GM19240 (cell line): ENCODE measurements around the gene C6orf89.
"Not testable (repeated sequence)": the region's sequence is repeated elsewhere in the genome, so short reads cannot be mapped to it uniquely, and the experiment has no call there.

ENCODE experiments used
- DNase-seq: peaks from one replicate; pipeline ENCODE4 v3.0.0; 2011; ENCODE audit warnings: low spot score; ENCODE audit not compliant: insufficient read length

Gene C6orf89

DNA sequence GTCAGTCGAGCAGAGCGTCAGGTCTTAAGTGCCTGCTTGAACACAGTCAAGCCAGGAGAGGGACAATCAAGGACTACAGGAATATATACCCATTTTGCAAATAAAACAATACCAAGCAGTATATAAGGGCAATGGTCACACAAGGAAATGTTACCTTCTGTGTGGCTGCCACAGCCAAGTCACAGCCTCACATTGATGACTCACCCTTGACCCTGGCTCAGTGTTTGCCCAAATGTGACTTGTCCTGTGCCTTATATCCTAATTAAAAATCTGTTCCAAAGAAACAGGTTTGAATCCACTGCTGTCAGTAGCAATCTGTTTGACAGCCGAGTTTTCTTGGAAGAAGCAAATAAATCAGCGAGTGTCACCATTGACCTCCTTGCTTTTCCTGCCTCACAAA, 34.3 kb downstream of the C6orf89 start:
- no peak for DNase-seq

- DNase-seq = no peak
Measured at GRCh38 chr6:36920546-36920945, 34.8 kb downstream of the C6orf89 start.

GRCh38 chr6:36924131-36924530, 38.4 kb downstream of the C6orf89 start:
- DNase-seq = no peak

DNA sequence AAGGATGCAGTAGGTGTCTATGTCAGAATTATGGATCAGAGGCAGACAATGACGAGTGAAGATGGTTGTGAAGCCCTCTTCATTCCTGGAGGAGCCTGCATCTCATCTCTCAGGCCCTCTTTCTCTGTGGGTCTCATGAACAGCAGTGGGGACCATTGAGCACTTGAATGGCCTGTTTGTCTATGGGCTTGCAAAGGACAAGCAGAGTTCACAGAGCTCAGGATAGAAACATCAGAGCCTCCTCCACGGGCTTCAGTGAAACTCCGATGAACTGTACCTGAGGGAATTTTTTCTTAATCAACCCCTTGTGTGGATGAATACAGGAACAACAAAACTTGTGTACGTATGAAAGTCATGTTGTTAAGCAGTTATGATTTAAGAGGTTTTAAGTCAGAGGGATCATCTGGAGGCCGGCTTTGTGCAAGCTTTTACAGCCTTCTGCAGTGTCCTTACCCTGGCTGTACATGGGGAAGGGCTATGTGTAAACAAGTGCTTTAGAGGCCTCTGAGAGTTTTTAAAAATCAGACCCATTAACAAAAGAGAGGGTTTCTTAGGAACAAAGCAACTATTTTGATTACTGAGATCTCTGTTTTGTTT, 39.1 kb downstream of the C6orf89 start:
- DNase-seq = no peak

DNA sequence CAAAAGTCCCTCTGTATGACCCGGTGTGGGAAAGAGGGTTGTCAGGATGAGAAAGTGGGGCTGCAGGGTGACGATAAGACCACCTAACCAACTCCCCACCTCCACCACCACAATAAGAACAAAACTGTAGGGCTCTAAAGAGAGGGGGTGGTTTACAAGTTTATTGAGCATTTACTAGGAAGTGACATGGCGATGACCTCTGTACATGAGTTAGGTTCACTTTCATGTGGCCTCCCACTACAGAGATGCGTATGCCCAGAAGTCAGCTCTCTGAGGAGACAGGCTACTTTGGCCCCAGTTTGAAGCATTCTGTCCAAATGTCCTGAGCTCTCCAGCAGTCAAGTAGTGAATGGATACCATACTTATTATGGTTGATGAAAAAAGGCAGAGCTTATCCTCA, 40.1 kb downstream of the C6orf89 start:
- no peak for DNase-seq

GRCh38 chr6:36926708-36927513, 41.2 kb downstream of the C6orf89 start:
- DNase-seq = no peak

GRCh38 chr6:36927691-36928546, 42.2 kb downstream of the C6orf89 start:
- DNase-seq = no peak

DNA sequence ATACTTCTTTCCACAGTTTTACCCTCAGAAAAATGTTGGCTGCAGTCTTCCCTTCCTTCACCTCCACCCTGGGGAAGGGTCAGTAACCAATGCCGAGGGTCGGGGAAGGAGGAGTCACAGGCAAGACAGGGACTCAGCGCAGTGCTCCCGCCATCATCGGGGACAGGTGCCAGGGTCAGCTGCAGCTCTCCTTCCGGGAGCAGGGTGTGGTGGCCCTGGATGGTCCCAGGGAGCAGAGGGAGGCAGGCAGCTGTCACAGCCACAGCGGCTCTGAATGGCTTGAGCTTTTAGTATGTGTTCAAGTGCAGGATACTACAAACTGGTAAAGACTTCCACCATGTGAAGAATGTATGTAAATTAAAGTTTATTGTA, 42.8 kb downstream of the C6orf89 start:
- DNase-seq = no peak

DNA sequence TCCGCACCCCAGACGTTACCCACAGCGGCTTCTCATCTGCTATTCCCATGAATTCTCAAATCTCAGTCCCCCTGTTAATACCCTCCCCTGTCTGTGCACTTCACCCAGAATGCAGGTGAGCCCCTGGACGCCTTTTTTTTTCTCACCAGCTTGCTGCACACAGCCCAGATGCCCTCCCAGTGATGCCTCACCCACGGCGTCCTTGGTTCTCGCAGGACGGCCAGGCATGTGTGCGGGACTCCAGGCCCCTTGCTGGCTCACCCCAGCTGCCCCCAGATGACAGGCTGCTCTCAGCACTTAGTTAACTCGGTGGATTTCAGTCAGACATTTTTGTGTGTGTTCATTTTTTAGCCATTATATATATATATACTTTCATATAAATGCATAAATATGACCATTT, 43.4 kb downstream of the C6orf89 start:
- DNase-seq = no peak

DNA sequence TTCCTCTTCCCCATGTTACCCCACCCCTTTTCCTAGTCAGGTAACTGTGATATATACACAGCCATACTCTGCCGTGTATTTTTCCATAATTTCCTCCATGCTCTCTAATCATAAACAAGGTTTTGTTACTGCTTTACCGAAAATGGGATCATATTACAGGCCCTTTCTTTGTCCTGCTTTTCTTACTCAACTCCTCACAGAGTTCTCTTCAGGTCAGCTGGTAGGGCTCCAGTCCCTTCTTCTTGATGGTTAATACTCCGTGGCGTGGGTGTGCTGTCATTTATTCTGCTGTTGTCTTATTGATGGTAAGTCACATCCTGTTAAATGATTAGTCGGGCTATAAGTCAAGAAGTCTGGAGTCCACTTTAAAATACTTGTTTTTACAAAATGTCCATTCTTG, 43.9 kb downstream of the C6orf89 start:
- no peak for DNase-seq

GRCh38 chr6:36930483-36930882, 44.7 kb downstream of the C6orf89 start:
- no peak for DNase-seq

DNA sequence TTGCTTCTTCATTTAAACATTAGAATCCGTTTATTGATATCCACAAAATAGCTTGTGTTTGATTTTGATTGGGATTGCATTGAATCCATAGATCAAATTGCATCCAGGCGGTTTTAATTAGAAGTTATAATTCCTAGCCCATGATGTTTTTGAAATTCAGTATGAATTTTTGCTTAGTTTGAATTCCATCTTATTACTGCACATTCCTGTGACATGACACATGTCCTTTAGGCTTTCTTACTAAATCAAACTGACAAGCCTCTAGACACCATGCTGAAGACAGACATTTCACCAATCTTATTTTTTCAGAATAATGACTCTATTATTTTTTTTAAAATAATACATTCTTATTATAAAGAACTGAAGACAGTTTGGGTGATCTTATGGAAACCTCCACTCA, 47.4 kb downstream of the C6orf89 start:
- DNase-seq = no peak

DNA sequence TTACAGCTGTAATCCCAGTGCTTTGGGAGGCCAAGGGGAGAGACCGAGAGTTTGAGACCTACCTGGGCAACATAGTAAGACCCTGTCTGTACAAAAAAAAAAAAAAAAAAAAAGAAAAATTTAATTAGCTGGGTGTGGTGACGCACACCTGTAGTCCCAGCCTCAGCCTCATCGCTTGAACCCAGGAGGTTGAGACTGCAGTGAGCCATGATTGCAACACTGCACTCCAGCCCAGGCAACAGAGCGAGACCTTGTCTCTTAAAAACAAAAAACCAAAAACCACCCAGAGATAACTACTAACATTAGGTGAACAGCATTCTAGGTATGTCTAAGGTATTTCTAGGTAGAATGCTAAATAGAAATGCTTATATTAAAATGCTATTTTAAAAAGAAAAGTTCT, 47.8 kb downstream of the C6orf89 start:
- no peak for DNase-seq

GRCh38 chr6:36934901-36935300, 49.1 kb downstream of the C6orf89 start:
- DNase-seq = no peak

DNA sequence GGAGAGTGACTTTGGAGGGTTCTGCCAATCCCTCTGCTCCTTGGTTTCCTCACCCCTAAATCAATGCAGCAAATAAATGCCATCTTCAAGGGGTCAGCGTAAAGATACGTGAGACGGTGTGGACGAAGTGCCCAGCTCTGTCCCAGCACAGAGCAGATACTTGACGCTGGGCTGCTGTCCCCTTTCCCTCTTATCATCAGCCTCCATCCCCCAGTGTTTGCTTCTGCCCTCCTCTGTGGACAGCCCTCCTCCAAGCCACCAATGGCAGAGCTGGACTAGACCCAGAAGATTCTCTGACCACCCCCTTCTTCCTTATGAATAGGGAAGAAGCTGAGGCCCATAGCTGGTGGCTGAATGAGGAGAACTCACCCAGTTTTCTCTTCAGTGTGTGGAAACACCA, 51.1 kb downstream of the C6orf89 start:
- no peak for DNase-seq

- DNase-seq = no peak
Measured at GRCh38 chr6:36937896-36938295, 52.1 kb downstream of the C6orf89 start.

- no peak for DNase-seq
Measured at GRCh38 chr6:36938536-36938935, 52.8 kb downstream of the C6orf89 start.

DNA sequence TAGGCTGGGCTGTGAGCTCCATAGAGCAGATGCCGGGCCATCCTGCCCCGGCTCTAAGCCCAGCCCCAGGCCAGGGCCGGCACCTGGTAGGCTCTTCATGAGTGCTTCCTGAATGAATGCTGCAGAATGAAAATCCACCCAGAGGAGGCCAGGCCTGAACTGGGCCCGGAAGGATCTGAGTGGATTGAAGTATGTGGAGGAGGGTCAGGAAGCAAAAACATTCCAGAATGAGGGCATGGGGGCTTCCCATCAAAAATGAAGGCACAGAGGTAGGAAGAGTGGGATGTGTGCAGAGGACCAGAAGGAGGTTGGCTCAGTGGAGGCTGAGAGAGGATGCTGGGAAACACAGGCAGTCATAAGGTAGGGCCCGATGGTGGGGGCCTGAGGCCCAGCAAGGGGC, 53.3 kb downstream of the C6orf89 start:
- not testable (repeated sequence) for DNase-seq

DNA sequence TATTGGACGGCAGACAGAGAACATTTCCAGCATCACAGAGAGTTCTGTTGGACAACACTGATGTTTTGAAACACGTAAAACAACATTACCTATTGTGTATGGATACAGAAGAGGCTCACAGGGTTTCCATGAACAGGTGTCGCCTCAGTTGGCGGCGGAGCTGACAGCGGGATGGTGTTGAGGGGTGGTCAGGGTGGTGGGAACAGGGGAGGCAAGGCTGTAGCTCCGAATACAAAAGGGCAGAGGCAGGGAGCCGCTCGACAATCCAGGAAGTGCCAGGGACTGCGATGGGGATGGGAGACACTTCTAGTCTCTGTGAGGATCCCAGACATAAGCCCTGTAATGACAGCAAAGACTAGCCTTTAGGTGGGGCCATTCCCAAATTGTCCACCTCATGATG, 54.3 kb downstream of the C6orf89 start:
- no peak for DNase-seq

- not testable (repeated sequence) for DNase-seq
Measured at GRCh38 chr6:36941561-36941960, 55.8 kb downstream of the C6orf89 start.

- DNase-seq = not testable (repeated sequence)
Measured at GRCh38 chr6:36942329-36942728, 56.6 kb downstream of the C6orf89 start.

GRCh38 chr6:36944650-36945049, 58.9 kb downstream of the C6orf89 start:
- no peak for DNase-seq
